Measurements from ENCODE around the gene WNK2.

WNK2 gene

DNA sequence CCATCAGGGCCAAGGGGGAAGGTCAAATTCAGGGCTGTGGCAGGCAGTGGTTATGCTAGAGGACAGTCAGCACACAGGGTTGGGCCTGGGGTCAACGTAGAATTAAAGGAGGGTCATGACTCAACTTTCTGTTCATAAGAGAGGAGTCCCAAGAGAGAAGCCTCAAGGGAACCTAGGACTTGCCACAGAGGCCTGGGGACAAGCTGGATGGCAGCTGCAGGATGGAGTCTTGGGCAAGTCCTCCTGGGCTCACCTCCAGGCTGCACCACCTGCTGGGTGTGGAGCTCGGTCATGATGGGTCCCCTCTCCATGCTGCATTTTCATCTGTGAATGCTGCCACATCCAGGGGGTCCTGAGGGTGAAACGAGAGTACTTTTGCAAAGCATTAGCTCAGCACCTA lies 9.0 kb upstream of the WNK2 start:
- Histone ChIP-seq H3K79me1 (replicated peaks; ENCODE audit: low read length, poor library complexity, severe bottlenecking) (no peaks in the 10 kb centered on the region), H2AK5ac (ENCODE audit: low read length, severe bottlenecking) (no peak overlapping the region)

GRCh38 chr9:93177676-93178075 lies 6.3 kb upstream of the WNK2 start:
- Histone ChIP-seq H3K4me3 (ENCODE audit: insufficient read depth in 1 of 2, low read depth in 1 of 2, low read length in 2 of 2) (no peak overlapping the region), H2AFZ (ENCODE audit: low read depth, low read length) (no peak overlapping the region), H3K27me3 (ENCODE audit: control insufficient read depth in 1 of 2, insufficient read depth in 1 of 2, low read length in 2 of 2) (peaks cover 52 to 65% of the 10 kb centered on the region in 2 experiments), H3K27ac (ENCODE audit: low read length, poor library complexity, severe bottlenecking) (no peak overlapping the region), H3K4ac (ENCODE audit: low read depth in 1 of 2, low read length in 2 of 2) (no peak overlapping the region), H2BK5ac (ENCODE audit: low read depth, low read length, poor library complexity, severe bottlenecking) (no peak overlapping the region), H3K36me3 (ENCODE audit: control insufficient read depth in 1 of 2, insufficient read depth in 2 of 2, low read depth in 1 of 2, low read length in 2 of 2) (no peaks in the 10 kb centered on the region), H4K91ac (ENCODE audit: low read length) (no peak overlapping the region), H3K18ac (ENCODE audit: low read depth in 1 of 2, low read length in 2 of 2) (no peak overlapping the region), H4K8ac (ENCODE audit: low read length) (no peak overlapping the region), H3K4me1 (ENCODE audit: control insufficient read depth, insufficient read depth, low read depth, low read length) (no peaks in the 10 kb centered on the region), H3K14ac (ENCODE audit: low read length in 2 of 2) (no peak overlapping the region), H3K9ac (ENCODE audit: low read length) (no peak overlapping the region), H3K4me2 (ENCODE audit: low read length, poor library complexity, severe bottlenecking) (no peak overlapping the region), H2AK5ac (ENCODE audit: low read length, severe bottlenecking) (no peak overlapping the region), H3K23ac (ENCODE audit: low read length in 2 of 2) (peak overlapping the region in 1 of 2 experiments; percentile 32), H2BK12ac (ENCODE audit: low read length in 2 of 2) (no peak overlapping the region), H2BK15ac (ENCODE audit: low read depth, poor library complexity, severe bottlenecking) (no peak overlapping the region), H2BK120ac (ENCODE audit: low read depth, low read length) (no peak overlapping the region), H3K79me1 (replicated peaks; ENCODE audit: low read length, poor library complexity, severe bottlenecking) (no peaks in the 10 kb centered on the region), H3K9me3 (ENCODE audit: control insufficient read depth, low read length) (no peaks in the 10 kb centered on the region)
- no peak for DNase-seq
- 72% methylated on average over 4 of the region's 6 CpGs for WGBS

More for the DNA sequence above, 9.0 kb upstream of the WNK2 start:
- Histone ChIP-seq H3K14ac (ENCODE audit: low read length in 2 of 2) (no peak overlapping the region), H2BK15ac (ENCODE audit: low read depth, poor library complexity, severe bottlenecking) (no peak overlapping the region), H3K27me3 (ENCODE audit: control insufficient read depth in 1 of 2, insufficient read depth in 1 of 2, low read length in 2 of 2) (peaks cover 40 to 45% of the 10 kb centered on the region in 2 experiments), H2BK12ac (ENCODE audit: low read length in 2 of 2) (no peak overlapping the region), H2BK120ac (ENCODE audit: low read depth, low read length) (no peak overlapping the region), H3K27ac (ENCODE audit: low read length, poor library complexity, severe bottlenecking) (no peak overlapping the region), H3K9ac (ENCODE audit: low read length) (no peak overlapping the region), H3K4ac (ENCODE audit: low read depth in 1 of 2, low read length in 2 of 2) (no peak overlapping the region), H2AFZ (ENCODE audit: low read depth, low read length) (no peak overlapping the region), H2BK5ac (ENCODE audit: low read depth, low read length, poor library complexity, severe bottlenecking) (no peak overlapping the region), H4K8ac (ENCODE audit: low read length) (no peak overlapping the region), H3K4me1 (ENCODE audit: control insufficient read depth, insufficient read depth, low read depth, low read length) (no peaks in the 10 kb centered on the region), H3K4me2 (ENCODE audit: low read length, poor library complexity, severe bottlenecking) (no peak overlapping the region), H3K23ac (ENCODE audit: low read length in 2 of 2) (no peak overlapping the region), H3K9me3 (ENCODE audit: control insufficient read depth, low read length) (no peaks in the 10 kb centered on the region), H3K4me3 (ENCODE audit: insufficient read depth in 1 of 2, low read depth in 1 of 2, low read length in 2 of 2) (no peak overlapping the region), H3K36me3 (ENCODE audit: control insufficient read depth in 1 of 2, insufficient read depth in 2 of 2, low read depth in 1 of 2, low read length in 2 of 2) (no peaks in the 10 kb centered on the region), H4K91ac (ENCODE audit: low read length) (no peak overlapping the region), H3K18ac (ENCODE audit: low read depth in 1 of 2, low read length in 2 of 2) (no peak overlapping the region)
- WGBS = 78% methylated on average over 3 of the region's 3 CpGs
- DNase-seq = no peak

DNA sequence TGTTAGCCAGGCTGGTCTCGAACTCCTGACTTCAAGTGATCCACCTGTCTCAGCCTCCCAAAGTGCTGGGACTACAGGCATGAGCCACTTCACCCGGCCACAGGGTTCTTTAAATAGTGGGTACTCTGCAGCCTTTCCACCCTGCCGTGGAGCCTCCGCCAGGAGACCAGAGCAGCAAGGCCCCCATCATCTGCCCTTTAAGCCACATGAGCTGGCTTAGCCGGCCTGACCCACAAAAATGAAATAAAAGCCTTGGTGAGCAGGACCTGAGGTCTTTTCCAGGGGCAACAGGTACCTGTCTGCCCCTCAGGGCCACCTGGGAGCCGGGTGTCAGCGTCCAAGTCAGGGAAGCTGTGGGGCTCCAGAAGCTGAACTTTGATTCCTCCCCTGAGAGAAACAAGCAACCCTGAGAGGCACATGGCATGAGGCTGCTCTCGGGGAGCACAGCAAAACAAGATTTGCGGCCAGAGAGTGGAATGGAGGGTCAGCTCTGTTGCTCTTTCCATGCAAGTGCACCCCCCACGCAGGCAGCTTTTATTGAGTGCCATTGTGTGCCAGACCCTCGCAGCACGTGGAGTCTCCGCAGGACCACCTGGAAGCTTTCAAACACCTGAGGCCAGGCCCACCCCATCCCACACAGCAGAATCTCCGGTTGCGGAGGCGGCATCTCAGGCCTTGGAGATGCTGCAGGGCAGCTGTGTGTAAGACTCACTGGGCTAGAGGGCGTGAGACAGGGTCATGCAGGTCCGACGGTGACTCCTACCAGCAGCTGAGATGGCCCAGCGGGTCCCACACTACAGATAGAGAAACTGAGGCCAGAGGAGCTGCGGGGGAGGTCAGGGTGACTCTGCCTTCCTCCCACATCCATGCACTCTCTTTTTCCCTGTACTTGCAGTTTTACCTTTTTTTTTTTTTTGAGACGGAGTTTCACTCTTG lies 4.8 kb upstream of the WNK2 start:
- Histone ChIP-seq H3K18ac (ENCODE audit: low read depth in 1 of 2, low read length in 2 of 2) (no peak overlapping the region), H2BK12ac (ENCODE audit: low read length in 2 of 2) (no peak overlapping the region), H3K27me3 (ENCODE audit: control insufficient read depth in 1 of 2, insufficient read depth in 1 of 2, low read length in 2 of 2) (peaks cover 52 to 65% of the 10 kb centered on the region in 2 experiments), H2AK5ac (ENCODE audit: low read length, severe bottlenecking) (no peak overlapping the region), H4K8ac (ENCODE audit: low read length) (no peak overlapping the region), H3K9ac (ENCODE audit: low read length) (no peak overlapping the region), H3K79me1 (replicated peaks; ENCODE audit: low read length, poor library complexity, severe bottlenecking) (no peaks in the 10 kb centered on the region), H2BK15ac (ENCODE audit: low read depth, poor library complexity, severe bottlenecking) (no peak overlapping the region), H3K27ac (ENCODE audit: low read length, poor library complexity, severe bottlenecking) (no peak overlapping the region), H3K4ac (ENCODE audit: low read depth in 1 of 2, low read length in 2 of 2) (no peak overlapping the region), H3K9me3 (ENCODE audit: control insufficient read depth, low read length) (no peaks in the 10 kb centered on the region), H2AFZ (ENCODE audit: low read depth, low read length) (no peak overlapping the region), H3K36me3 (ENCODE audit: control insufficient read depth in 1 of 2, insufficient read depth in 2 of 2, low read depth in 1 of 2, low read length in 2 of 2) (no peaks in the 10 kb centered on the region), H3K23ac (ENCODE audit: low read length in 2 of 2) (no peak overlapping the region), H2BK5ac (ENCODE audit: low read depth, low read length, poor library complexity, severe bottlenecking) (no peak overlapping the region), H3K4me3 (ENCODE audit: insufficient read depth in 1 of 2, low read depth in 1 of 2, low read length in 2 of 2) (no peak overlapping the region), H3K4me2 (ENCODE audit: low read length, poor library complexity, severe bottlenecking) (no peak overlapping the region), H4K91ac (ENCODE audit: low read length) (no peak overlapping the region), H2BK120ac (ENCODE audit: low read depth, low read length) (no peak overlapping the region), H3K4me1 (ENCODE audit: control insufficient read depth, insufficient read depth, low read depth, low read length) (peaks cover 7% of the 10 kb centered on the region), H3K14ac (ENCODE audit: low read length in 2 of 2) (no peak overlapping the region)
- no peak for DNase-seq
- WGBS = 78% methylated on average over 21 of the region's 22 CpGs

DNA sequence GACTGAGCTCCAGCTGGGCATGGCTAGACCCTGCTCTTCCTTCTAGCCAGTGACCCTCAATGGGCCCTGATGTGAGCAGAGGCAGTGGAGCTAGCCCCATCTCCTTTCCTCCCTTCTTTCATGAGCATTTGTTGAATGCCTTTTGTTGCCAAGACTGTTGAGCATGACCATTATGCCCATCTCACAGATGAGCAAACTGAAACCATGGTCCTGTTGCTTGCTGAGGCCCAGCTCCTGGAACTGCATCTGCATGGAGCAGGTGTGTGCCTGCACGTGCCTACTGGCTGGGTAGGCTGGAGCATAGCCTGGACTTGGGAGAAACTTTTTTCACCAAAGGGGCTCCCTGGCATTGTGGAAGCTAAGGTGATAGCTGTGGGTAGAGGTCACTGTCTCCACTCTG lies 3.0 kb upstream of the WNK2 start:
- WGBS = 40% methylated on average over 1 of the region's 1 CpG
- DNase-seq = no peak
- Histone ChIP-seq H3K14ac (ENCODE audit: low read length in 2 of 2) (peak overlapping the region in 1 of 2 experiments; percentile 74), H2AFZ (ENCODE audit: low read depth, low read length) (no peak overlapping the region), H3K18ac (ENCODE audit: low read depth in 1 of 2, low read length in 2 of 2) (no peak overlapping the region), H3K36me3 (ENCODE audit: control insufficient read depth in 1 of 2, insufficient read depth in 2 of 2, low read depth in 1 of 2, low read length in 2 of 2) (no peaks in the 10 kb centered on the region), H3K79me1 (replicated peaks; ENCODE audit: low read length, poor library complexity, severe bottlenecking) (no peaks in the 10 kb centered on the region), H3K4me1 (ENCODE audit: control insufficient read depth, insufficient read depth, low read depth, low read length) (peaks cover 17% of the 10 kb centered on the region), H3K4ac (ENCODE audit: low read depth in 1 of 2, low read length in 2 of 2) (no peak overlapping the region), H3K27ac (ENCODE audit: low read length, poor library complexity, severe bottlenecking) (no peak overlapping the region), H3K27me3 (ENCODE audit: control insufficient read depth in 1 of 2, insufficient read depth in 1 of 2, low read length in 2 of 2) (peaks cover 55 to 66% of the 10 kb centered on the region in 2 experiments), H2BK15ac (ENCODE audit: low read depth, poor library complexity, severe bottlenecking) (no peak overlapping the region), H3K4me2 (ENCODE audit: low read length, poor library complexity, severe bottlenecking) (no peak overlapping the region), H3K23ac (ENCODE audit: low read length in 2 of 2) (no peak overlapping the region), H2AK5ac (ENCODE audit: low read length, severe bottlenecking) (no peak overlapping the region), H2BK5ac (ENCODE audit: low read depth, low read length, poor library complexity, severe bottlenecking) (no peak overlapping the region), H3K4me3 (ENCODE audit: insufficient read depth in 1 of 2, low read depth in 1 of 2, low read length in 2 of 2) (no peak overlapping the region), H4K8ac (ENCODE audit: low read length) (no peak overlapping the region), H3K9me3 (ENCODE audit: control insufficient read depth, low read length) (no peaks in the 10 kb centered on the region), H2BK12ac (ENCODE audit: low read length in 2 of 2) (no peak overlapping the region), H4K91ac (ENCODE audit: low read length) (no peak overlapping the region), H2BK120ac (ENCODE audit: low read depth, low read length) (no peak overlapping the region), H3K9ac (ENCODE audit: low read length) (no peak overlapping the region)
